ENCODE results near the gene WDR4. TPM values are rescaled to one million over a fixed set of nuclear protein-coding genes. Genes with fewer than 3 reads are reported as not detected.

WDR4 gene
- total and polyA plus RNA-seq, 9 of the 15 experiments (the other 6 are each of a cell fraction or from before 2014, with no cell fraction given), result 5.4 to 95.4 (median 32.1) TPM

DNA sequence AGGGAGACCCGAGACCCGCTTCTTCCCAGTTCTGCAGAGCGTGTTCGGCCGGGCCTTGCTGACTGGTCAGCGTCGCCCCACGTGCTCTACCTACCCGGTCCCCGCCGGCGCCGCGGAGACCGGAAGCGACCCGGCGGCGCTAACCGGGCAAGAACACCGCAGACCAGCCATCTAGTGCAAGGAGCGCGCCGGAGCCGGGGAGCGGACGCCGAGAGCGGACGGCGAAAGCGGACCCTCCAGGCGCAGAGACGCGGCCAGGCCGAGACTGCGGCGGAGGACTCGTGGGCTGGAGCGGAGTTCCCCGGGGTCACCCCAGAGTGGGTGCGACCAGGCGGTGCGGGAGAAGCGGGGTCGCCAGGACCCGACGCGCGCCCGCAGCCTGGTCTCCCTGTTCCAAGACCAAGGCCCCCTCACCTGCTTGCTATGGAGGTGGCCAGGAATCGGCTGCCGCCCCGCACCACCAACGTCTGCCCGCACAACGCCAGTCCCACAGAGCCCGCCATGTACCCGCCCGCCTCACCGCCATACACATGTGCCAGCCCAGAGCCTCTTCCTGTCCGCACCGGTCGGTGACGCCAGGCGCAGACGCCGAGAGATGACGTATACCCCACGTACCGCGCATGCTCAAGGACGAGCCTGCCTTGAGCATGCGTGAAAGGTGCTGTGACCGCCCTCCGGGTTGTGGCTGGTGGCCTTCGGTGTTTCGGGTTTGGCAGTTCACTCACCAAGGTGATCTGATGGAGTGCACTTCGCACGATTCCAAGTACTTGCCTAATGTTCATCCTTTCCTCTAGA is at the start of gene WDR4 (continued):
- TF ChIP-seq, protein P1, sequence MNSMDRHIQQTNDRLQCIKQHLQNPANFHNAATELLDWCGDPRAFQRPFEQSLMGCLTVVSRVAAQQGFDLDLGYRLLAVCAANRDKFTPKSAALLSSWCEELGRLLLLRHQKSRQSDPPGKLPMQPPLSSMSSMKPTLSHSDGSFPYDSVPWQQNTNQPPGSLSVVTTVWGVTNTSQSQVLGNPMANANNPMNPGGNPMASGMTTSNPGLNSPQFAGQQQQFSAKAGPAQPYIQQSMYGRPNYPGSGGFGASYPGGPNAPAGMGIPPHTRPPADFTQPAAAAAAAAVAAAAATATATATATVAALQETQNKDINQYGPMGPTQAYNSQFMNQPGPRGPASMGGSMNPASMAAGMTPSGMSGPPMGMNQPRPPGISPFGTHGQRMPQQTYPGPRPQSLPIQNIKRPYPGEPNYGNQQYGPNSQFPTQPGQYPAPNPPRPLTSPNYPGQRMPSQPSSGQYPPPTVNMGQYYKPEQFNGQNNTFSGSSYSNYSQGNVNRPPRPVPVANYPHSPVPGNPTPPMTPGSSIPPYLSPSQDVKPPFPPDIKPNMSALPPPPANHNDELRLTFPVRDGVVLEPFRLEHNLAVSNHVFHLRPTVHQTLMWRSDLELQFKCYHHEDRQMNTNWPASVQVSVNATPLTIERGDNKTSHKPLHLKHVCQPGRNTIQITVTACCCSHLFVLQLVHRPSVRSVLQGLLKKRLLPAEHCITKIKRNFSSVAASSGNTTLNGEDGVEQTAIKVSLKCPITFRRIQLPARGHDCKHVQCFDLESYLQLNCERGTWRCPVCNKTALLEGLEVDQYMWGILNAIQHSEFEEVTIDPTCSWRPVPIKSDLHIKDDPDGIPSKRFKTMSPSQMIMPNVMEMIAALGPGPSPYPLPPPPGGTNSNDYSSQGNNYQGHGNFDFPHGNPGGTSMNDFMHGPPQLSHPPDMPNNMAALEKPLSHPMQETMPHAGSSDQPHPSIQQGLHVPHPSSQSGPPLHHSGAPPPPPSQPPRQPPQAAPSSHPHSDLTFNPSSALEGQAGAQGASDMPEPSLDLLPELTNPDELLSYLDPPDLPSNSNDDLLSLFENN (IDR thresholded peaks at IDR 0.05; ENCODE audit: low read depth in 2 of 2, low read length in 2 of 2), result no peak; a peak in 1 of 4 replicates
- TF ChIP-seq FOSL1 (tag; conservative IDR thresholded peaks at IDR 0.05), result no peak
- no peak for TF ChIP-seq HNRNPH1 (optimal IDR thresholded peaks at IDR 0.05; ENCODE audit: low read depth, low read length)
- no peak for TF ChIP-seq NR4A1 (CRISPR knock-in tag; IDR thresholded peaks at IDR 0.05)
- no peak for TF ChIP-seq NR4A1 (tag; IDR thresholded peaks at IDR 0.05)
- TF ChIP-seq SP2 (IDR thresholded peaks at IDR 0.05; ENCODE audit: extremely low read depth, low read depth, low read length, poor library complexity, severe bottlenecking), result no peak
- no peak for TF ChIP-seq ZNF785 (CRISPR knock-in tag; IDR thresholded peaks at IDR 0.05)
- no peak for TF ChIP-seq DPF2 (IDR thresholded peaks at IDR 0.05)
- peak; percentile 83 for TF ChIP-seq LCOR (CRISPR knock-in tag; IDR thresholded peaks at IDR 0.05)
- no peak for TF ChIP-seq SMARCA4 (IDR thresholded peaks at IDR 0.05)
- no peak for TF ChIP-seq ZNF280B (CRISPR knock-in tag; IDR thresholded peaks at IDR 0.05)
- peak; percentile 75 for TF ChIP-seq CBFB (CRISPR knock-in tag; IDR thresholded peaks at IDR 0.05)
- no peak for TF ChIP-seq EGR1 (conservative IDR thresholded peaks at IDR 0.05)
- peak; percentile 16; the same call in 1 of the 2 replicates for TF ChIP-seq ZFP1 (CRISPR knock-in tag; IDR thresholded peaks at IDR 0.05)
- TF ChIP-seq NFIC (IDR thresholded peaks at IDR 0.05), result peak; percentile 32; the same call in 1 of the 2 replicates
- TF ChIP-seq, protein P2, sequence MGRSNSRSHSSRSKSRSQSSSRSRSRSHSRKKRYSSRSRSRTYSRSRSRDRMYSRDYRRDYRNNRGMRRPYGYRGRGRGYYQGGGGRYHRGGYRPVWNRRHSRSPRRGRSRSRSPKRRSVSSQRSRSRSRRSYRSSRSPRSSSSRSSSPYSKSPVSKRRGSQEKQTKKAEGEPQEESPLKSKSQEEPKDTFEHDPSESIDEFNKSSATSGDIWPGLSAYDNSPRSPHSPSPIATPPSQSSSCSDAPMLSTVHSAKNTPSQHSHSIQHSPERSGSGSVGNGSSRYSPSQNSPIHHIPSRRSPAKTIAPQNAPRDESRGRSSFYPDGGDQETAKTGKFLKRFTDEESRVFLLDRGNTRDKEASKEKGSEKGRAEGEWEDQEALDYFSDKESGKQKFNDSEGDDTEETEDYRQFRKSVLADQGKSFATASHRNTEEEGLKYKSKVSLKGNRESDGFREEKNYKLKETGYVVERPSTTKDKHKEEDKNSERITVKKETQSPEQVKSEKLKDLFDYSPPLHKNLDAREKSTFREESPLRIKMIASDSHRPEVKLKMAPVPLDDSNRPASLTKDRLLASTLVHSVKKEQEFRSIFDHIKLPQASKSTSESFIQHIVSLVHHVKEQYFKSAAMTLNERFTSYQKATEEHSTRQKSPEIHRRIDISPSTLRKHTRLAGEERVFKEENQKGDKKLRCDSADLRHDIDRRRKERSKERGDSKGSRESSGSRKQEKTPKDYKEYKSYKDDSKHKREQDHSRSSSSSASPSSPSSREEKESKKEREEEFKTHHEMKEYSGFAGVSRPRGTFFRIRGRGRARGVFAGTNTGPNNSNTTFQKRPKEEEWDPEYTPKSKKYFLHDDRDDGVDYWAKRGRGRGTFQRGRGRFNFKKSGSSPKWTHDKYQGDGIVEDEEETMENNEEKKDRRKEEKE (IDR thresholded peaks at IDR 0.05; ENCODE audit: borderline replicate concordance in 1 of 2, control insufficient read depth in 1 of 2, low read depth in 2 of 2, low read length in 1 of 2), result no peak
- no peak; the same call in 1 of the 2 replicates for TF ChIP-seq ZNF239 (CRISPR knock-in tag; IDR thresholded peaks at IDR 0.05)
- TF ChIP-seq CREB5 (CRISPR knock-in tag; IDR thresholded peaks at IDR 0.05), result no peak
